GM19043 (cell line): ENCODE results near the gene C15orf40.
"Not testable (repeated sequence)": the region's sequence is repeated elsewhere in the genome, so short reads cannot be mapped to it uniquely, and the experiment has no call there.

Source experiments
- ATAC-seq: cut with Tn5 transposase; IDR thresholded peaks from one replicate; pipeline ENCODE4 v1.9.1; 2021; ENCODE audit warnings: low read depth; ENCODE audit not compliant: unreplicated experiment

The C15orf40 gene

GRCh38 chr15:82958638-82959037, 52.8 kb downstream of the C15orf40 start:
- no peak for ATAC-seq

- ATAC-seq = no peak
Measured at GRCh38 chr15:82952158-82953081, 59.0 kb downstream of the C15orf40 start, which contains the start of gene HOMER2. HOMER2 (minus strand) TSS chr15:82952720; CDS start chr15:82952535, 185 bp downstream.

DNA sequence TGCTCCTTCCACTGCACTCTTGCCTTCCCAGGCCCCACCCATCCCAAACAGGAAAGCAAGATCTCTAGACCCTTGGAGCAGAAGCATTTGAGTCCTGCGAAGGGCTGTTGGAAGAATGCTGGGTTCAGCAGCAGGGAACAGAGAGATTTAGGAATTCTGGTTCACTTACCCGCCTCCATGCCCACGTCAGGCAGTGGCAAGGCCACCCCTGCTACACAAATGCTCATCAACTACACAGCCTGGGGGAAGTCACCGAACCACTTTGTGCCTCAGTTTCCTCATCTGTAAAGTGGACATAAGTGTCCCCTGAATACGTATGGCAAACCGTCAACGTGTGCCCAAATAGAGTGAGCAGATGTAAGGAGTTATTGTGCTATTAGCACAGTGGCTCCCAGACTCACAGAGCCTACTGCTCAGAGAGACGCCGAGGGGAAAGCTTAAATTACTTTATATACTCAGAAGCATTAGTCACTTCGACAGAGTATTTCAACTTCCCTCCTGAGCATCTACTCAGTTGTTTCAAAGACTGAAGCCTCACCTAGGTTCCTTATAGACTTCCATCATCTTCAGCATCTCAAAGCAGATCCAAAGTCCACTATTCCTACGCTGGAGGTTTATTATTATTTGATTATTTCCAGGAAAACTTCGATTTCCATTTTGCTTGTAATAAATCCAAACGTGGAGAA, 59.8 kb downstream of the C15orf40 start:
- no peak for ATAC-seq

GRCh38 chr15:82950746-82951370, 60.6 kb downstream of the C15orf40 start:
- peak; percentile 55 for ATAC-seq

DNA sequence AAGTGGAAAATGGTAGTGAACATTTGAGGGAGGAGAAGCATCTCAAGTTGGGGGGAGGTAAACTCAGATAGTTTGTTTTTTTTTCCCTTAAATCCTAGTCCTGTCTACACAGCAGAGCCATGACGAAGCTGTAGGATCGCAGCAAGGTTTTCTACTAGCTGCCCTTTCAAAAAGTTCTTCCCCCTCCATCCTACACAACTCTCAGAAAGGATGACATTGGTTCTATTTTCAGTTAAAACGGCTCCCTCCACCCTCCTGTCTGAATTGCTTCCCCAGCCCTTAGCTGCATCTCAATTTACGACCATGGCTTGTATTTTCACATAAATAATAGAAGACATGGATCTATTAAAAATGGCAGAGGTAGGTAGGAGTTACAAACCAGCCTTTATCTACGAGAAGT, 61.1 kb downstream of the C15orf40 start:
- no peak for ATAC-seq

DNA sequence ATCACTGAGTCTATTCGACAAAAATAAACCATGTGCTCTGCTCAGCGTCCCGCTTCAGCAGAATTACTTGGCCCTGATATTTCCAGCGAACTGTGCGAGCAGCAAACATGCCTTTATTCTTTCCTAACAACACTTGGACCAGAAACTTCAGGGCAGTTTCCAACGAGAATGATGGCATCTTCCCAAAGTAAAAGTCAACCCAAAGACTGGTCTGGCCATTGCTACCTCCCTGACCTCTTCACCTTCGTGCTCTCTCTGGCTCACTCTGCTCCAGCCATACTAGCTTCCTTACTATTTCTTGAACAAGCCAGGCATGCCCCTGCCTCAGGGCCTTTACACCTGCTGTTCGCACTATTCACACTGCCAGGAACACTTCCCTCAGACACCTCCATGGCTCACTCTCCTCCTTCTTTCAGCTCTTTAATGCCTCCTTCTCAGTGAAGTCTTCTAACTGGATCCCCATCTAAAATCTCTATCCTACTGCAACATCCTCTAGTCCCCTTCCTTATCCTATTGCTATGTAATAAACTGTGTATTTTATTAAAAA, 65.2 kb downstream of the C15orf40 start:
- no peak for ATAC-seq

- ATAC-seq = no peak
Measured at GRCh38 chr15:82945326-82945725, 66.1 kb downstream of the C15orf40 start.

DNA sequence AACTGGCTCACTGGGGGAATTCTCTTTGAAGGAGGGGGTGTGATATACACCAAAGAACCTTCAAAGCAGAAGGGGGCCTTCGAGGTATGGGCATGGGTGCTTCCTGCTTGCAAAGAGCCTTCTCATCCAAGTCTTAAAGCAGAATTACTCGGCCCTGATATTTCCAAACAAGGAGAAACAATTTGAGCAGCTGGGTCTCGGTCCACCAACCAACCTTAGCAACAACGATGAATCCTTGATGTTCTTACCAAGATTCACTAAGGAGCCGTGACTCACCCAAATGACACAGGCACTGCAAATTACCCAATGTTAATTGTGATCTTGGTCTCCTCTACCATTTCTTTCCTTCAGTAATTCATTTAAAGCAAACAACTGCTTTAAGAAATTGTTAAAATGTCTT, 66.6 kb downstream of the C15orf40 start:
- no peak for ATAC-seq

DNA sequence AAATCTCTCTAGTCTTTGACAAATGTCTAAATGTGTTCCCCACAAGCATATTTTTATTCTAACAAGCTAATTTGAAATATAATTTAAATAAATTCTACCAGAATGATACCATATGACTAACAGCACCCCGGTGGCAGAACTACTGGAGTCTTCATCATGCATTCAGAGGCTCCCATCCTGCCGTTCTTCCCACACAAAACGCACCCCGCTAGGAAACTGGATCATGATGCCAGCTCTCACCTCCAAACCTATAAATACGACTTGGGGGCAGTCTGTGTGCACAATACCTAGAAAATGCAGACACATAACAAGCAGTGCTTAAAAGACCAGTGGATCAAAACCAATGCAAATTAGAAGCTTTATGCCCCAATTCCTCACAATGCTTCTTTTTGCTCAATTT, 67.4 kb downstream of the C15orf40 start:
- ATAC-seq = no peak

DNA sequence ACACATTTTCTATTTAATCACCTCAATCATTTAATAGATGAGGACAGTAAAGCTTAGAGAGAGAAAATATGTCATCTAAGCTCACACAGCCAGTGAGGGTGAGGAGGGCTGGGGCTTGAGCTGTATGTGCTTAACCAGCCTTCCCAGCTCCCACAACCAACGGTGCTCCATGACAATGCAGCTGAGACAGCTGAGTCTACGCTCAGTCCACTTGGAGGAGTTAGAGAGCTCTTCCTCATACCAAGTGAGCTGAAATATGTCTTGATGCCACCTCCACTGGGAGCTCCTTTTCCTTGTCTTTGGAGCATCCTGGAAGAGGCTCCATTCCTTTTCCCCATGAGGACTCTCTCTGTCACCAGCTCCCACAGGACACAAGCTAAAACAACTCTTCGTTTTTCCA, 68.3 kb downstream of the C15orf40 start:
- ATAC-seq = no peak

GRCh38 chr15:82942691-82943090, 68.7 kb downstream of the C15orf40 start:
- no peak for ATAC-seq

GRCh38 chr15:82939678-82940077, 71.8 kb downstream of the C15orf40 start:
- not testable (repeated sequence) for ATAC-seq
